GM19328 (cell line): Measurements from ENCODE around the gene CCNT2.
"Not testable (repeated sequence)": the region's sequence is repeated elsewhere in the genome, so short reads cannot be mapped to it uniquely, and the experiment has no call there.

Experiments used
- ATAC-seq: cut with Tn5 transposase; IDR thresholded peaks from one replicate; pipeline ENCODE4 v1.9.1; 2021; ENCODE audit warnings: mild to moderate bottlenecking, moderate library complexity; ENCODE audit not compliant: unreplicated experiment

Gene CCNT2

GRCh38 chr2:134918526-134919340, at the start of gene CCNT2:
TSS of gene CCNT2 (plus strand) at chr2:134918822. CDS start at chr2:134918855, 33 bp downstream.
- peak; percentile 74 for ATAC-seq

DNA sequence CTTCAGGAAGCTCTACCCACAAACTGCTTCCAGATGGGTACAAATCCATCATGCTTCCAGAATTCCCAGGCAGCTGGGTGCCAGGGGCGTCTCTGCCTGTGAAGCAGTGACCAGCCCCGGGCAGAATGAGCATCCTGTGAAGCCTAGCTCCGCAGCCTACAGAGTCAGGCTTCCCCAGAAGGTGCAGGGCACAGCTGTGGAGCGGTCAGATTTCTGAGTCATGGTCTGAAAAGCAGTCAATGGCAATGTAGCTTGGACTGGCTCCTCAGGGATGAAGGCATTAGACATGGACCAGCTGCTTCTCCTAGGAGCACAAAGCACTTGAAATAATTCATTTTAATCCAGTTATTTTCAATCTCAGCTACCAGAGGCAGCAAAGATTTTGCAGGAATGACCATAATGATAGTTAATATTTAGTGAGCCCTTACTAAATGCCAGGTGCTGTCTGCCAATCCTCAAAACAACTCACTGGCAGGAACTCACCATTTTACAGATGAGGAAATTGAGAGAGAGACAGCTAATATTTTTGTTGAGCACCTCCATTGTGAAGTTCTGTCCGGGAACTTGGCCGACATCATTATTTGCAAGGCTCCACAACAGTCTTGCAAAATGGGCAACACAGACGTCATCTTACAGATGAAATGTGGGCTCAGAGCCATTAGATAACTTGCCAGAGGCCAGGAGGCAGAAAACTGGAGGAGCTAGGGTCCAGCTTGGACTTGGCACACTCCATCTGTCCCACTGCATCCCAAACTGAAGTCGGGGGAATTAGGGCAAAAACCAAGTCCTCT, 48.5 kb upstream of the CCNT2 start:
- ATAC-seq, result no peak

- ATAC-seq, result no peak
Observed at GRCh38 chr2:134873152-134873551, 45.5 kb upstream of the CCNT2 start.

DNA sequence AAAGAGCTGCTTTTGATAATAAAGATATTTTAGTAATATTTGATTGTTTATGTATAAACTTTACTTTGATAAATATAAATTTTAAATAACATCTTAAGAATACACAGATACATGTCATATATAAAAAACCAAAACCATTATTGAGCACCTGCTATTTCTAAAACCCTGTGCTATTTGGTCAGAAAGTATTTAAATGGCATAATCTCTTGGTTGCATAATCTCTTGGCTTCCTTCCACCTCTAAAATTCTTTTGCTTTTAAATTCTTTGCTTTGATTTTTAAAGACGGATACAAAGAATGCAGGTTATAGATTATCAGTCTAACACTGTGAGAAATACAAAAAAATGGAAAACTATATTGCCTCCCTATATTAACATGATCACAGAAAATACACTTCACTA, 43.3 kb upstream of the CCNT2 start:
- no peak for ATAC-seq

- ATAC-seq, result no peak
Observed at GRCh38 chr2:134882773-134883172, 35.8 kb upstream of the CCNT2 start.

- ATAC-seq, result no peak
Observed at GRCh38 chr2:134883552-134884293, 34.9 kb upstream of the CCNT2 start.

DNA sequence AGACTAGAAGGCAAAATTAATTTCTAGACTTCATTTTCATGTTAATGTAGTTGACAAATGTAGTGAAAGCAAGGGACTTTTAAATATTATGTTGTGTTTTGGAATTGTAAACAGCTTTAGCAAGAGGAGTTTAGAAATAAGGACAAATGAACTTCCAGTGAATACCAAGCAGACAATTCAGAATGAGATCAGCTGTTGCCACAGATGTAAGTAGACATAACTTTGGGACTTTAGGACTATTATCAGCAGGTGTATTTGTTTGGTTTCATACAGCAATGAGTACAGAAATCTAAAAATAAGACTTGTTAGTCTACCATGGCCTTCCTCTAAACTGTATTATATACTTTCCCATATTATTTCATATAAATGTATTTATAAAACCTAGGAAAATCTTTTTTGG, 34.2 kb upstream of the CCNT2 start:
- no peak for ATAC-seq

GRCh38 chr2:134892282-134893035, 26.2 kb upstream of the CCNT2 start:
- ATAC-seq, result no peak

DNA sequence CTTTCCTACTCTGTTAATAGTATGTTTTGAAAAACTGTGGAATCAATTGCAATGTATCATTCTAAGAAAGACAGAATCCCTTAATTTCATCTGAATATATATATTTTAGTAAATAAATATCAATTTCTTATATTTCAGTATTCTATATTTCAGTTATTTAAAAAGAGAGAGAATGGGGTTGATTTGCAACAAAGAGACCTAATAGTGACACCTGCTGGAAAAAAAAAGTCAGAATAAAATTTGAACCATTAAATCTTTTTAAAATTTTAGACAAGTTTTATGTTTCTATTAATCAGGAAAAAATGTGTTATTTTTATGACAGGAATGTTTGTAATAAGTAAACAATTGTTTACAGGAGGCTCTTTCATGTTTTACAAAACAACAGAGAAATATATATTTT, 20.7 kb upstream of the CCNT2 start:
- no peak for ATAC-seq

DNA sequence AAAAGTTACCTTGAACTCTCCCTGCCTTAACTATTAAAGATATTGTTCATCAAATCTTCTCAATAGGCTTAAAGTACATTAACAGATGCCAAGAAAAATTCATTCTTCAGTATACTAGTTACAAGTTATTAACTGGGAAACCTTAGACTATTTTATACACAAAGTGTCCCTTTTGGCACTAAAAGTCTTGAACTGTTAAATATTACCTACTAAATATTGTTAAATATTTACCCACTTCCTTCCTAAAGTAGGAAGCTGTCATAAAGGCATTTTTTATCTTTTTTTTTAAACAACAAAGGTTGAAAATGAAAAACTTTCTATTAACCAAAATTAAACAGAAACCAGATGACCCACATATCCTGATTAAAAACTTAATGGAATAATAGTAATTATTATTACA, 19.4 kb upstream of the CCNT2 start:
- ATAC-seq, result no peak

- ATAC-seq, result no peak
Observed at GRCh38 chr2:134900151-134900550, 18.5 kb upstream of the CCNT2 start.

GRCh38 chr2:134903701-134904100, 14.9 kb upstream of the CCNT2 start:
- not testable (repeated sequence) for ATAC-seq

- no peak for ATAC-seq
Observed at GRCh38 chr2:134905168-134905567, 13.5 kb upstream of the CCNT2 start.

- no peak for ATAC-seq
Observed at GRCh38 chr2:134906726-134907125, 11.9 kb upstream of the CCNT2 start.

- ATAC-seq, result not testable (repeated sequence)
Observed at GRCh38 chr2:134907441-134908116, 11.0 kb upstream of the CCNT2 start.

DNA sequence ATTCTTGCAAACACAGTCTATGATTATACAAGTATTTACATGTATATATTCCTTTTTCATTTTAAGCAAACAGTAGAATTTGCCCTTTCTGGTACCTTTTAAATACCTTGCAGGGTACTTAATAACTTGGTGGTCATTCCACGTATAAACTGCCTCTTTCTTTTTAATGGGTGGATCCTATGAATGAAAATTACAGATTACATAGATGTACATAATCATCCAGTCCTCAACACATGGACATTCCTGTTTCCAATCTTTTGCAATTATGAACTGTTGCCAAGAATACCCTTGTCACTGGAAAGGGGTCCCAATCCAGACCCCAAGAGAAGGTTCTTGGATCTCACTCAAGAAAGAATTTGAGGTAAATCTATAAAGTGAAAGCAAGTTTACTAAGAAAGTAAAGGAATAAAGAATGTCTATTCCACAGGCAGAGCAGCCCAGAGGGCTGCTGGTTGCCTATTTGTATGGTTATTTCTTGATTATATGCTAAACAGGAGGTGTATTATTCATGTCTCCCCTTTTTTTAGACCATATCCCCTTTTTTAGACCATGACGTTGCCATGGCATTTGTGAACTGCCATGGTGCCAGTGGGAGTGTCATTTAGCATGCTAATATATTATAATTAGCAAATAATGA, 7.7 kb upstream of the CCNT2 start:
- ATAC-seq, result no peak

DNA sequence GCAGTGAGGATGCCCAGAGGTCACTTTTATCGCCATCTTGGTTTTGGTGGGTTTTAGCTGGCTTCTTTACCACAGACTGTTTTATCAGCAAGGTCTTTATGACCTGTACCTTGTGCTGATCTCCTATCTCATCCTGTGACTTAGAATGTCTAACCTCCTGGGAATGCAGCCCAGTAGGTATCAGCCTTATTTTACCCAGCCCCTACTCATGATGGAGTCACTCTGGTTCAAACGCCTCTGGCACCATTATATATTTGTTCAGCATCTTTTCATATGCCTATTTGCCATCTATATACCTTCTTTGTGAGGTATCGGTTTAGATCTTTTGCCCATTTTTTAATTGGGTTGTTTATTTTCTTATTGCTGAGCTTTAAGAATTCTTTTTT, 7.2 kb upstream of the CCNT2 start:
- no peak for ATAC-seq

DNA sequence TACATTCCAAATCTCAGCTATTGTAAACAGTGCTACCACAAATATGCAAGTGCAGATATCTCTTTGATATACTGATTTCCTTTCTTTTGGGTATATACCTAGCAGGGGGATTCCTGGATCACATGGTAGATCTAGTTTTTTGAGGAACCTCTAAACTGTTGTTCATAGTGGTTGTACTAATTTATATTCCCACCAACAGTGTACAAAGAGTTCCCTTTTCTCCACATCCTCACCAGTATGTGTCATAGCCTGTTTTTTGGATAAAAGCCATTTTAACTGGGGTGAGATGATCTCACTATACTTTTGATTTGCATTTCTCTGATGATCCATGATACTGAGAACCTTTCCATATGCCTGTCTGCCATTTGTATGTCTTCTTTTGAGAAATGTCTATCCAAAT, 6.3 kb upstream of the CCNT2 start:
- ATAC-seq, result no peak

DNA sequence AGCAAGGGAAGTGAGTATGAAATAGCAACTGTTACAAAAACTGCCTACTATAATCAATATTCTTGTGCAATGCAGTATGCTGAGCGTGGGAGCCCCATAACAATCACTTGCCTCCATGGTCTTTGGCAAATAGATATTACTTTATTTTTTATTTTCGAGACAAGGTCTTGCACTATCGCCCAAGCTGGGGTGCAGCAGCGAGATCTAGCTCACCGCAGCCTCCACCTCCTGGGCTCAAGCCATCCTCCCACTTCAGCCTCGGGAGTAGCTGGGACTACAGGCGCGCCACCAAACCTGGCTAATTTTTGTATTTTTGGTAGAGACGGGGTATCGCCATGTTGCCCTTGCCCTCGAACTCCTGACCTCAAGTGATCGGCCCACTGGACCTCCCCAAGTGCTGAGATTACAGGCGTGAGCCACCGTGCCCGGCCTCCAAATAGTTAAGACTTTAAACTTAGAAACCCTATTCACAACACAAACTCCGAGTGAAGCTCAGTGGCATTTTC, 1.2 kb upstream of the CCNT2 start:
- no peak for ATAC-seq
